ENCODE measurements around the gene KCTD2. TPM values are rescaled to one million over a fixed set of nuclear protein-coding genes. Genes with fewer than 3 reads are reported as not detected.
A peak's percentile ranks its signal among the peaks of the same experiment; 100 is the strongest.

The KCTD2 gene
- polyA plus RNA-seq, 1 of the 3 experiments (the other 2 are of a cell fraction), result 27.5 TPM

GRCh38 chr17:75094871-75095399, 47.9 kb downstream of the KCTD2 start:
- POLR2A ChIA-PET, result interaction anchor here (0.5 kb wide), 1 partner anchor 82 kb away, joined by 3 read pairs; no protein-coding TSS in a partner anchor
- Histone ChIP-seq H3K79me2 (ENCODE audit: insufficient read depth) (no peaks in the 10 kb centered on the region), H3K36me3 (replicated peaks in 1 of 2; ENCODE audit: control insufficient read depth in 1 of 2, insufficient read depth in 2 of 2, low read length in 1 of 2) (no peaks in the 10 kb centered on the region), H3K27me3 (ENCODE audit: insufficient read depth) (no peaks in the 10 kb centered on the region), H3K4me3 (ENCODE audit: low read depth in 2 of 2, low read length in 1 of 2) (no peak overlapping the region), H3K9me2 (no peaks in the 10 kb centered on the region), H2AFZ (ENCODE audit: low read depth) (no peak overlapping the region), H3K4me1 (ENCODE audit: control insufficient read depth in 1 of 2, insufficient read depth in 2 of 2, low read depth in 1 of 2, low read length in 1 of 2) (peaks cover 0 to 5% of the 10 kb centered on the region in 2 experiments; a peak in 1 of 4 replicates), H3K9me3 (no peaks in the 10 kb centered on the region), H3K27ac (ENCODE audit: low read depth in 2 of 2, low read length in 1 of 2) (no peak overlapping the region), H3K9ac (no peak overlapping the region), H3K4me2 (no peak overlapping the region), H3F3A (replicated peaks; ENCODE audit: insufficient read depth) (peaks cover 2% of the 10 kb centered on the region), H4K20me1 (ENCODE audit: insufficient read depth) (no peaks in the 10 kb centered on the region)
- TF ChIP-seq RFX5 (IDR thresholded peaks at IDR 0.05; ENCODE audit: low read length), result no peak
- TF ChIP-seq ELF1 (IDR thresholded peaks at IDR 0.05), result no peak
- no peak for TF ChIP-seq FOXM1 (IDR thresholded peaks at IDR 0.05; ENCODE audit: low read depth)
- TF ChIP-seq TEAD4 (IDR thresholded peaks at IDR 0.05; ENCODE audit: borderline replicate concordance, insufficient read depth), result no peak
- no peak for TF ChIP-seq NFIC (IDR thresholded peaks at IDR 0.05; ENCODE audit: borderline replicate concordance)
- TF ChIP-seq ZBTB33 (IDR thresholded peaks at IDR 0.05; ENCODE audit: borderline replicate concordance, low read depth), result no peak
- no peak for TF ChIP-seq GABPA (IDR thresholded peaks at IDR 0.05; ENCODE audit: low read depth)
- TF ChIP-seq MEF2A (IDR thresholded peaks at IDR 0.05; ENCODE audit: borderline replicate concordance, low read depth), result no peak
- TF ChIP-seq RCOR1 (IDR thresholded peaks at IDR 0.05; ENCODE audit: low read length), result no peak
- no peak for TF ChIP-seq EP300 (IDR thresholded peaks at IDR 0.05; ENCODE audit: borderline replicate concordance in 1 of 2, low read depth in 1 of 2, low read length in 1 of 2)
- TF ChIP-seq FOSL2 (IDR thresholded peaks at IDR 0.05; ENCODE audit: borderline replicate concordance, low read depth), result no peak
- no peak for TF ChIP-seq GATA2 (CRISPR knock-in tag; IDR thresholded peaks at IDR 0.05)
- TF ChIP-seq MXI1 (IDR thresholded peaks at IDR 0.05; ENCODE audit: low read depth, low read length), result no peak
- CTCF ChIA-PET, result interaction anchor here (0.7 to 3.0 kb wide), 6 partner anchors 11 to 133 kb away, joined by 3 to 43 read pairs (median 5); partner anchors contain the start of gene NT5C
- WGBS (ENCODE audit: low lambda C conversion rate), result 76% methylated on average over 15 of the region's 16 CpGs
- peak; percentile 57 for DNase-seq

GRCh38 chr17:75096082-75096625, 49.1 kb downstream of the KCTD2 start:
- Histone ChIP-seq H3F3A (replicated peaks; ENCODE audit: insufficient read depth) (peaks cover 2% of the 10 kb centered on the region), H3K4me1 (ENCODE audit: control insufficient read depth in 1 of 2, insufficient read depth in 2 of 2, low read depth in 1 of 2, low read length in 1 of 2) (peaks cover 0 to 2% of the 10 kb centered on the region in 2 experiments; a peak in 1 of 4 replicates), H3K27me3 (ENCODE audit: insufficient read depth) (no peaks in the 10 kb centered on the region), H4K20me1 (ENCODE audit: insufficient read depth) (no peaks in the 10 kb centered on the region), H3K4me2 (peak overlapping the region; percentile 42), H2AFZ (ENCODE audit: low read depth) (no peak overlapping the region; the same call in 1 of the 2 replicates), H3K79me2 (ENCODE audit: insufficient read depth) (no peaks in the 10 kb centered on the region), H3K36me3 (replicated peaks in 1 of 2; ENCODE audit: control insufficient read depth in 1 of 2, insufficient read depth in 2 of 2, low read length in 1 of 2) (no peaks in the 10 kb centered on the region), H3K27ac (ENCODE audit: low read depth in 2 of 2, low read length in 1 of 2) (no peak overlapping the region), H3K4me3 (ENCODE audit: low read depth in 2 of 2, low read length in 1 of 2) (no peak overlapping the region), H3K9me2 (no peaks in the 10 kb centered on the region), H3K9me3 (no peaks in the 10 kb centered on the region), H3K9ac (no peak overlapping the region)
- 61% methylated on average over 14 of the region's 14 CpGs for WGBS (ENCODE audit: low lambda C conversion rate)
- ChIA-PET POLR2A (no interaction called here), CTCF (interaction anchor here (1.0 to 3.0 kb wide), 3 partner anchors 9 to 134 kb away, joined by 3 to 43 read pairs (median 7); no protein-coding TSS in a partner anchor)
- no peak for DNase-seq
- TF ChIP-seq JUND (IDR thresholded peaks at IDR 0.05) (no peak; the same call in 1 of the 2 replicates), POLR2AphosphoS5 (IDR thresholded peaks at IDR 0.05; ENCODE audit: low read depth, low read length) (peak; percentile 43; the same call in 1 of the 2 replicates), NFIC (IDR thresholded peaks at IDR 0.05; ENCODE audit: borderline replicate concordance) (peak; percentile 93), TEAD4 (IDR thresholded peaks at IDR 0.05; ENCODE audit: borderline replicate concordance, insufficient read depth) (peak; percentile 70), MAX (IDR thresholded peaks at IDR 0.05; ENCODE audit: low read depth) (0 out of 2 replicates have a peak, but pooled peaks have one; percentile 39)
